GM21723 (cell line): ENCODE measurements around the gene HECTD4.
A peak's percentile ranks its signal among the peaks of the same experiment; 100 is the strongest.
"Not testable (repeated sequence)": the region's sequence is repeated elsewhere in the genome, so short reads cannot be mapped to it uniquely, and the experiment has no call there.

ENCODE experiments used
- ATAC-seq: cut with Tn5 transposase; IDR thresholded peaks from one replicate; pipeline ENCODE4 v1.9.1; 2021; ENCODE audit warnings: mild to moderate bottlenecking, moderate library complexity; ENCODE audit not compliant: unreplicated experiment

Gene HECTD4

DNA sequence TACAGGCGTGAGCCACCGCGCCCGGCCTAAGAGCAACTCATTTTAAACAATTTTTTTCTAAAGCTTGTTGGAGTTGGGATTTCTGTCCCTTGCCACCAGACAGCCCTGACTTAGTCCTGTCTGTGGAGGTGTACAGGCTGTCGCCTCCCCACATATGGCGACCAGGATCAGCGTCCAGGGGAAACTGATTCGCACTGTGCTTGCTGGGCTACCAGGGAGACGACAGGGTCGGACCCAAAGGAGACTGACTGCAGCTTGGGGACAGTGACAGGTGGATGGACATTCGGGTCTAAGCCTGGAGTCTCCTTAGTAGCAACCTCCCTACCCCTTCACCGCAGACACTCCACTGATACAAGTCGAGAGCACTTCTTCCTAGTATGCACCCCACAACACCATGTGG, 216.6 kb downstream of the HECTD4 start:
- no peak for ATAC-seq

GRCh38 chr12:112164011-112164660, 218.1 kb downstream of the HECTD4 start:
- no peak for ATAC-seq

DNA sequence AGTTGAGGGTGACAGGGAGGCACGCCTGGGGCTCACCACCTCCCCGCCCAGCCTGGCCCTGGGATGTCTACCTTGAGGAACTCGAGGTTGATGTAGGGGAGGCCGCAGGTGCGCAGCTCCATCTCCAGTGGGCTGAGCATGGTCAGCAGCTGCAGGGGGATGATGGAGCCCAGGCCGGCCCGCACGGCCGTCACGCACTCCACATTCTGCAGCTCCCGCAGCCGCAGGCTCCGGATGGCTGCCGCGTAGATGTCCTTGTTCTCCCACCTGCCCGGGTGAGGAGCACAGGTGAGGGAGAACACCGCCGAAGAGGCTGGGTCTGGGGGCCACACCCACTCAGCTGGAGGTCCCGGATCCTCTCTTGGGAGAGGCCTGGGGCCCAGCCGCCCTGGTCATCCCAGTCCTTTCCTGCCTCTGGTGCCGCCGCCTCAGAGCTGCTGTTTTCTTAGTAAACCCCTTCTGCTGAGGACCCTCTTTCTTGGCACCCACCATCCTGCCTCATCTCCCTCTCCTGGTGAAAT, 218.7 kb downstream of the HECTD4 start:
- ATAC-seq = no peak

GRCh38 chr12:112163056-112163455, 219.2 kb downstream of the HECTD4 start:
- ATAC-seq = no peak

DNA sequence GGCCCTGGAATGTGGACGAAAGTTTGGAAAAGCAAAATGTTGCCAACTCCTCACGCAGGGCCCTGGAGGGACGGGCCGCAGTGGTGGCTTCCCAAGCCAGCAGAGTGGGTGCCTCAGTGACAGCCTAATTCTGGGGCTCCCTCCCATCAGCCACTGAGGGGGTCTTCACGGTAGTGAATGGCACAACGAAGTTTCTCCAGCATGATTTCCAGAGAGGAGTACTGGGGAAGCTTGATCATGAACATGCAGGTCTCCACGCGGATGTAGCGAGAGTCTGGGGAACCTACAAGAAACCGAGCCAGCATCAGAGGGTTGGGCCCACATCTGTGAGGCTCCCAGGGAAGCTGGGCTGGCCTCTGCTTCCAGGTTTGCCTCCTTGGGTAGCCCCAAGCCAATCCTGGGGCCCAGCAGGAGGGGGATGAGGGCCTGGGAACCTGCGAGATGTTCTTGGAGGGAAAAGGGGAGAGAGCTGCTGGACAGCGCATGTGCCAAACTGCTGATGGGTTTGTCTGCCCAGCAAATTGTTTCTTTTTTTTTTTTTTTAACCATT, 219.9 kb downstream of the HECTD4 start:
- no peak for ATAC-seq

GRCh38 chr12:112161711-112162110, 220.5 kb downstream of the HECTD4 start:
- no peak for ATAC-seq

- ATAC-seq = no peak
Observed at GRCh38 chr12:112160611-112161010, 221.6 kb downstream of the HECTD4 start.

GRCh38 chr12:112159146-112159541, 223.1 kb downstream of the HECTD4 start:
- no peak for ATAC-seq

- ATAC-seq = not testable (repeated sequence)
Observed at GRCh38 chr12:112158461-112159145, 223.6 kb downstream of the HECTD4 start.

DNA sequence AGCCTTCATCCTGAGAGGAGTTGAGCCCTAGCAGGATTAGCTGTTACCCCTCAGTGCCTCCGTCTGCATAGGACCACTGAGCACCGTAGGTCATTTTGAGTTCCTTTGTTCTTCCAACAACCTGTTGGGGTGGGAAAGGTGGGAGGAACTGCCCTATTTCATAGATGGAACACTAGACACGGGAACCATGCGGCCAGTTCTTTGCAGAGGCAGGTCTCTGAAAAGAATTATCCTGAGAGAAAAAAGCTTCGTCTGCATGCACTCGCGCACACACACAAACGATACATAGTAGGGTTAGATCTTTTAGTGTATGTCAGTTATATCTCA, 228.4 kb downstream of the HECTD4 start:
- no peak for ATAC-seq

DNA sequence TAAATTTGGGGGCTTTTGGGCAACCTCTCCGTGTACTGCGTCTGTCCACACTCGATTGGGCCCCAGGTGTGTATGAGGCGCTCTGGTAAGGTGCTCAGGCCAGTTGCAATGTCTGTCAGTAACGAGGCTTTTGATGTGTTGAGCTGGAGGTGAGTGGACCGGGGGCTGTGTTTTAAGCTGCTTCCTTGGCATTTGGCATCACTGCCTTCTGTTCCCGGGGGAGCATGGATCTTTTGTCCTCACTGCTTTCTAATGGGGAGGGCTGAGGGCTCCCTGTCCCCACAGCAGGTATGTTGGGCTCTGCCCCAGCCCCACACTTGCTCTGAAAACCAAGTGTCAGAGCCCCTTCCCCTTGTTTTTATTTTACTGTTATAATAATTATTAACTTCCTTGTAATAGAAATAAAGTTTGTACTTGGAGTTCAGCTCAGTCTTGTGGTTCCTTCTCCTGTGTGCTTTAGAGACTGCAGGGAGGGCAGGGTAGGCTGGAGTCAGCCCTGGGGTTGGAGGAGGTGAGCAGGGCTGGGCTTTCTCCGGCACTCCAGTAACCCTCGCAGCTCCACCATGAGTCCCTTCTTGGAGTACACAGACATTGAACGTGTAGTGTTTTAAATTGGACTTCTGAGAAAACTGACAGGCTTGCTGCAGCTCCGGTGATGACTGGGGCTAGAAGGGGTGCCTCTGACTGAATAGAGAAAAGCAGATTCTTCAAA, 228.9 kb downstream of the HECTD4 start:
- no peak for ATAC-seq

- ATAC-seq = no peak
Observed at GRCh38 chr12:112151766-112152541, 230.3 kb downstream of the HECTD4 start.

GRCh38 chr12:112149596-112149995, 232.6 kb downstream of the HECTD4 start:
- no peak for ATAC-seq

DNA sequence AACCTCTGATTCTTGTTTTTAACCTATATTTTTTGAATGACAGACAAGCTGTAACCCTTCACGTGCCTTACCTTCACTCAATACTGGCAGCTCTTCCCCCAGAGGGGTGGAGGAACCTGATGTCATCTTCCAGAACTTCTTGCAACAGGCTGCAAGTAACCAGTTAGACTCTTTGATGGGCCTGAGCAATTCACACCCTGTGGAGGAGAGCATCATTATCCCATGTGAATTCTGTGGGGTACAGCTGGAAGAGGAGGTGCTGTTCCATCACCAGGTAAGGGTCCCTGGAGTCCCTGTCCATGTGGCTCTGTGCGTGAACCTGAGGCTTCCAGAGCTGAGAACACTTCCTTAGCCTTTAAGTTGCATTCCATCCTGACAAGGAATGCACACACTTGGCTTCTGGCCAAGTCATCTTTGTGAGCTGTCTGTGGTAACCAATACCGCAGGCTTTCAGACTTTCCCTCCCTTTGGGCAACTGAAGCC, 234.2 kb downstream of the HECTD4 start:
- no peak for ATAC-seq

GRCh38 chr12:112146123-112146522, 236.1 kb downstream of the HECTD4 start:
- no peak for ATAC-seq

DNA sequence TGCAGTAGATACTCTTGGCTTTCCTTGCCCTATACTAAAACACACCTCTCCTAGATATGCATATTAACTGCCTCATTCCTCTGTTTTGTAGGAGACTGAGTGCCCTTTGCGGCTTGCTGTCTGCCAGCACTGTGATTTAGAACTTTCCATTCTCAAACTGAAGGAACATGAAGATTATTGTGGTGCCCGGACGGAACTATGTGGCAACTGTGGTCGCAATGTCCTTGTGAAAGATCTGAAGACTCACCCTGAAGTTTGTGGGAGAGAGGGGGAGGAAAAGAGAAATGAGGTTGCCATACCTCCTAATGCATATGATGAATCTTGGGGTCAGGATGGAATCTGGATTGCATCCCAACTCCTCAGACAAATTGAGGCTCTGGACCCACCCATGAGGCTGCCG, 241.5 kb downstream of the HECTD4 start:
- no peak for ATAC-seq

DNA sequence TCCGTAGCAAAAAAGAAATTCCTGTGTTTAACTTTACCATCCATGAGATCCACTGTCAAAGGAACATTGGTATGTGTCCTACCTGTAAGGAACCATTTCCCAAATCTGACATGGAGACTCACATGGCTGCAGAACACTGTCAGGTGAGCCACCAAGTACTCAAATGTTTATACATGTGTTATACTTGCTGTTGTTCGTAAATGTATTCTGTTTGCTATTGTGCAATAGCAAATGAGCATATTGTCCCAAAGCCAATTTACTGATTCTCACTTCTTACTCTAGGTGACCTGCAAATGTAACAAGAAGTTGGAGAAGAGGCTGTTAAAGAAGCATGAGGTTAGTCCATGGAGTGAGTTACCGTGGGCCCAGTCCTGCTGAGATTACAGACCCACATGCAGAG, 247.5 kb downstream of the HECTD4 start:
- no peak for ATAC-seq

DNA sequence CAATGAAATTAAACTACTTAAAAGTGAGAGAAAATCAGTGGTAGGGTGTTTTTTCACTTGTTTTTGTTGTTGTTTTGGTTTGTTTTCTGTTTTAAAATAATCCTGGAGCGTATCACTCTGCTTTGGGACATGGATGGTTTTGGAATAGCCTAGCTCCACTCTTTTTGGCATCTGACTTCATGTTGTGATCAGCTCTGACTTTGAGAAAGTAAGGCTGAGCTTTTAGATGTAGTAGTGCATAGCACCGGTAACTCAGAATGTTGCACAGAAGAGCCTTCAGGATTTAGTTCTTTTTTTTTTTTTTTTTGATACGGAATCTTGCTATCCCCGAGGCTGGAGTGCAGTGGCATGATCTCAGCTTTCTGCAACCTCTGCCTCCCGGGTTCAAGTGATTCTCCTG, 248.8 kb downstream of the HECTD4 start:
- no peak for ATAC-seq

DNA sequence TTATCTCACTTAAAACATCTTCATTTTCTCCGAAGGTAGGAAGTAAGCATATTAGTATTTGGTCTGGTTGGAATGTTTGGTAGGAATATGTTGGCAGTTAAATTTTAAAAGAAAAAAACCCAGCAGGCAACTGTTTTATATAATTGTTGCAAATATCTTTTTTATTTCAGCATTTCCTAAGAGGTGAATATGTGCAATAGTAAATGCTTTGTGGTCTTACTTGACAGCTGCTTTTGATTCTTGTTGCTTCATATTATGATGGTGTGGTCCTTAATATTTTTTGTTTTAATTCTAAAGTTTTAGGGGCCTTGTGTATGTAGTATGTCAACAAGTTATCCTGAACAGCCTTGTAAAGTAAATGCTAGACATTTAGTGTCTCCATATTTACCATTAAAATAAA, 250.5 kb downstream of the HECTD4 start:
- no peak for ATAC-seq

DNA sequence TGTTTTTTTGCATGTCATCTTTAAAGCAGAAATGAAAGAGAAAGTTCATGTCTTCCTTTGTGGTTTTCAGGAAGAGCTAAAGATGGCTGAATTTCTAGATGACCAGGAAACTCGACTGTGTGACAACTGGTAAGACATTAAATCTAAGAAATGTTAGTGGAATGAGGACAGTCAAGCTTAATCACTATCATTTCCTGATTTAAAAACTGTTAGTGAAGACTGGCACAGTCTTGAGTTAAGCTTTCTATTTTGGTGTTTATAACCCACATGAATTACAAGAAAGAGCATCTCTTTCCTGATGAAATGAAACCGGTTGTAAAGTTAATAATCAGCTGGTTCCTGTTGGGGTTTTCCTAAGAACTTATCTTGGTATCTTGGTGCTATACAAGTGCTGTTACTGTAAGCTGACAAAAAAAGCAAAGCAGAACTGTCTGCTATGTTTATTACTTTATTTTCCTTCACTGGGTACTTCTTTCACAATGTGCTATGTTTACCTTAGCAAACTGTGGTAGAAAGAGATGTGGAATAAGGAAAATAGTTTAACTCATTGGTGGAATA, 251.7 kb downstream of the HECTD4 start:
- ATAC-seq = peak; percentile 51

GRCh38 chr12:112126911-112127310, 255.3 kb downstream of the HECTD4 start:
- ATAC-seq = no peak
